GM10266 (cell line): ENCODE measurements around the gene TH.

Experiments used
- DNase-seq: peaks from one replicate; pipeline ENCODE4 v3.0.0; 2012; ENCODE audit errors: extremely low spot score
- TF ChIP-seq, protein P1 (sequence below): IDR thresholded peaks from 2 replicates; pipeline ENCODE4 v1.5.1; 2012; ENCODE audit warnings: mild to moderate bottlenecking, low read depth; ENCODE audit not compliant: control insufficient read depth, insufficient read depth; ENCODE audit errors: missing control alignments

Gene TH

DNA sequence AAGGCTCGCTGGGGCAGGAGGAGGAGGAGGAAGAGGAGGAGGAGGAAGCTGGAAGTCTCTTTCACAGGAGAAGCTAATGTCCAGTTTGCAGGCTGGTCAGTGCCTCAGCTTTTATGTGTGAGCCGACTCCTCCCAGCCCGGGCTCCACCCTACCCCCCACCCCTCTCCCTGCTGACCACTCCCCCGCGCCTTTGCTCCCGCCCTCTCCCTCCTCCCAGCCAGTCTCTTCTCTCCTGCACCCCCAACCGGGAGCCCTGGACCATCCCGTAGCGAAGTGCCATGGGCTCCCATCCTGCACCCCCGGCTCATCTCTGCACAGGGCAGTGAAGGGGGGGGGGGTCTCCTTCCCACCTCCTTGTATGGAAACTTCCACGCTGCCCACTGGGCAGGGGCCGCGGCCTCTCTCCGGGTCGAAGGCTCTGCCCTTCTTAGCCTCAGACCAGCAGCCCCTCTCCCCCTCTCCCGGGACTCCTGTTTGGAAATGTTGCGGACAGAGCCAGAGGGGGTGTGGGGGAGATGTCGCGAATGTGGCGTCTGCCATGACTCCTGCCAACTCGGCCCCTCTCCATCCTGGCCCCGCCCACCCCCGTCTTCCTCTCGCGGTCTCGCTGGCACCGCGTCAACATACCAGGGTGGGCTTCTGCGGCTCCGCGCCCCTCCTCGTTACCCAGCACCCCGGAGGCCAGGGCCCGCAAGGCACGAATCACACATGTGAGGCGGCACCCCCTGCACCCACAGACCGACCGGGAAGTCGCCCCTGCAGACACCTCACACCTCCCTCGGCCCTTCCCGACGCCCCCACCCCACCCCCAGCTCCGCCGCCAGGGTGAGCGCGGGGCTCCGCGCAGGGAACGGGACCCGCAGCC is 34.2 kb downstream of the TH start:
- DNase-seq, result no peak
- TF ChIP-seq, protein P1, sequence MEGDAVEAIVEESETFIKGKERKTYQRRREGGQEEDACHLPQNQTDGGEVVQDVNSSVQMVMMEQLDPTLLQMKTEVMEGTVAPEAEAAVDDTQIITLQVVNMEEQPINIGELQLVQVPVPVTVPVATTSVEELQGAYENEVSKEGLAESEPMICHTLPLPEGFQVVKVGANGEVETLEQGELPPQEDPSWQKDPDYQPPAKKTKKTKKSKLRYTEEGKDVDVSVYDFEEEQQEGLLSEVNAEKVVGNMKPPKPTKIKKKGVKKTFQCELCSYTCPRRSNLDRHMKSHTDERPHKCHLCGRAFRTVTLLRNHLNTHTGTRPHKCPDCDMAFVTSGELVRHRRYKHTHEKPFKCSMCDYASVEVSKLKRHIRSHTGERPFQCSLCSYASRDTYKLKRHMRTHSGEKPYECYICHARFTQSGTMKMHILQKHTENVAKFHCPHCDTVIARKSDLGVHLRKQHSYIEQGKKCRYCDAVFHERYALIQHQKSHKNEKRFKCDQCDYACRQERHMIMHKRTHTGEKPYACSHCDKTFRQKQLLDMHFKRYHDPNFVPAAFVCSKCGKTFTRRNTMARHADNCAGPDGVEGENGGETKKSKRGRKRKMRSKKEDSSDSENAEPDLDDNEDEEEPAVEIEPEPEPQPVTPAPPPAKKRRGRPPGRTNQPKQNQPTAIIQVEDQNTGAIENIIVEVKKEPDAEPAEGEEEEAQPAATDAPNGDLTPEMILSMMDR, result no peak

DNA sequence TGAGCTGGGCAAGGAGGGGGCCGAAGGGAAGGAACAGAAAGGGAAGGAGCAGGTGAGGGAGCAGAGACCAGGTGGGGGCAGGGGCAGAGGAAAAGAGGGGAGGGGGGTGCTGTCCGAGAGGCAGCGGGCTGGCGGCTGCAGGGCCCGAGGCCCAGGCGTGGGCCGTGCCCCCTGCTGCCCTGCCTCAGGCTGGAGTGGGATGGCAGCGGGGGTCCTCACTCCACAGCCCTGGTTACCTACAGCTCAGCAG is 34.7 kb downstream of the TH start:
- no peak for DNase-seq
- TF ChIP-seq, protein P1, result no peak

DNA sequence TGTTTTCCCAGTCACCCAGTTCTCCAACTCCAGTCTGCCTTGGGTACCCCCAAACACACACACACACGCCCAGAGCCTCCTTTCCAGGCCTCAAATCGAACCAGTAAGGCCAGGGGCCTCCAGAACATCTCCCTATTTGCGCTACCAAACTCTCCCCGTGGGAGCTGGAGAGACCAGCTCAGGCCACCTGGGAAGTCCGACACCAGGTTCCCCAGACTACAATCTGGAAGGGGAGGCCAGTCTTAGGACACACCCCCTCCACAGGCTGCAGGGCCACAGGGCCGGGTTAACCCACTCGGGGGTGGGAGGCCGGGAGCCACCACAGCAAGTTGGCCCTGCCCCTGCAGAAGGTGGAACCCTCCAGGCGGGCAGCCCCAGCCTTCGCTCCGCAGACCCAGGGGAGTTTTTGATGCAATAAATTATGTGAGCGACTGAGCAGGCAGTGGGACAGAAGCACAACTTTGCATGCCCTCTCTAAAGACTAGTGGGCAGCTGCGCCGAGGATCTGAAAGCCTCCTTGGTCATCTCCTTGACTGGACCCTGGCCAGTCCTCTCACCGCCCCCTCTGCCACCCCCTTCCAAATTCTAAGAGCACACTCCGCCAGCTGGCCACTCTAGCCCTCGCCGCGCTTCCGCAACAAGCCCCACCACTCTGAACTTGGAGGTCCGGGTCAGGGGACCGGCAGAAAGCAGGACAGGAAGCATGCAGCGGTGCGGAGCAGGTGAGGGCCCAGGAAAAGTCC is 35.2 kb downstream of the TH start:
- no peak for DNase-seq
- TF ChIP-seq, protein P1, result no peak

DNA sequence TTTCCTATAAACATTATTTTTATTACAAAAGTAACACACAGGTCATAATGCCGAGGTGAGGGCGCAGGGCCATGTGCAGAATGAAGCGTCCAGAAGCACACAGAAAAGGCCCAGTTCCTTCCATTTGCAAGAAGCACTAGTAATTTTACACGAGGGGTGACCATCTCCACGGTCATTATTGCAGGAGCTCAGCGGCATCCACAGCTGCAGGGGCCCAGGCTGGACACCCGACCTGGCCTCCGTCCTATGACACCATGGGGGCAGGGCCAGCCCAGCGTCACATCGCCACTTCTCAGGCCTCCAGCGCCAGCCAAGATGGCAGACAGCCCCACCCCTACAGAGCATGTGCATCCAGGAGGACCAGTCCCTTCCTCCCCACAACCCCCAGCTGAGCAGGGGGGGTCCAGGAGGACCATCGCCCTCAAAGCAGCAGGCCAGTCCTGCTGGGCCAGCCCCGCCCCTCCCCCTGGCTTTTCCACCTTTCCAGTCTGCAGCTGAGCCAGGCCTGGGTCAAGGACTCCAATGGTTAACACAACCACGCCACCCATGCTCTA is 35.9 kb downstream of the TH start:
- TF ChIP-seq, protein P1, result no peak
- DNase-seq, result no peak

DNA sequence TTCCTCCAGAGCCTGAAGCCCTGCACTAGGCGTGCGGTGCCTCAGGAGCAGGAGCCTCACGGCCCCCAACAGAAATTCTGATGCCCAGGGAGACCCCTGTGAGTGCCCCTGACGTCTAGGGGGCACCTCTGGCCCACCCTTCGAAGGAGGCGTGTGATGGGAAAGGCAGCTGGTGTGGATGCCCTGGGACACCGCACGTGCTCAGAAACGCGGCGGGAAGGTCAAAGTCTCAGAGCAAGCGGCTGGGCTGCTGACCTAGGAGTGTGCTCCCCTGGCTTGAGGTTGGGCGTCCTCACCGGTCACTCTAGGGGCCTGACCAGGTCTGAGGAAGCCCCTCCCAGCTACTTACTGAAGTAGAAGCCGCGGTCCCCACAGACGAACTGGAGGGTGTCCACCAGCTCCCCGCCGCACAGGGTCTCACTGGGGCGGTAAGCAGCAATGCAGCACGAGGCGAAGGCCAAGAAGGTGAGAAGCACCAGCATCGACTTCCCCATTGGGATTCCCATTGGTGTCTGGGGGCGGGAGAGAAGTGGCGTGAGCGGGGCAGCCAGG is 36.5 kb downstream of the TH start:
- TF ChIP-seq, protein P1, result no peak
- no peak for DNase-seq

DNA sequence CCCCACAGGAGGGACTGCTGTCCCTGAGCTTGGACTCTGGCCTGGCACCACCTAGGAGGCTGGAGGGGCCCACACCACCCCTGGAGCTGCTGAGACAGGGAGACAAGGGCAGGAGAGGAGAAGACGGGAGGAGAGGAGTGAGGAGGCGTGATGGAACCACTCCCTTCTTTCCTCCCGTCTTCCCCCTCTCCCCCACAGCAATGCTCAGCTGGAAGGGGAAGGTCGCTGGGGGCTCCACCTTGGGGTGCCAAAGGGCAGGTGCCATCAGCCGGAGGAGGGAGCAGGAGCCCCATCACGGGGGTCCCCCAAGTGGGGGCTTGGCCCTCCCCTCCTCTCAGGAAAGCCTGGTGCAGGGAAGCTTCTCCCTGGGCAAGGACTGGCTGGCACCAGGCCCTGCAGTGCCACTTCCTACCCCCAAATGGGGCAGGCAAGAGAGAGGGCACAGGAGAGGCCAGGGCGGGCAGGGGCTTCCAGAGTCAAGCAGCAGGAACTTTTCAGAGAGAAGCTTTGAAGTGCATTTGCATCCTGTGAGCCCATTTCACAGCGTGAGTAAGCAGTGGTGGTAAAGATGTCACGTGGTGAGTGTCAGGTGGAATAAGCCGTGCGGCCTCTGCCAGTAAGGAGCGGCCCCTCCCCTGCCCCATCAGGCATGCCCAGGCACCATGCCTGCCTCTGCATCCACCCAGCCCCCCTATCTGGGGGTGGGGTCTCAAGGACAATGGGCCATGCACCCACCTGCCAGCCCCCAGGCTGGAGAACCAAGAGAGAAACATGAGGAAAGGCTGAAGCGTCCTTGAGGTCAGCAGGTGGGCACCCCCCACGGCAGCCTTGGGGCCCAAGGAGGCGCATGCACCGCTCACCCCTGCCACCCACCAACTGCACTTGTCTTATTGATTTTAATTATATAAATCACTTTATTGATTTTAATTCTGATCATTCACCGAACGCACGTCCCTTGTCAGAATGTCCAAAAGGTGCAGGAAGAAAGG is 37.3 kb downstream of the TH start:
- TF ChIP-seq, protein P1, result no peak
- no peak for DNase-seq
